Activated T-cell treated with anti-CD3 and anti-CD28 coated beads, Interleukin-2, amount 50 U/mL, for 1 hour (primary cell): ENCODE results near the gene IST1.
A peak's percentile ranks its signal among the peaks of the same experiment; 100 is the strongest.

Experiments used
- DNase-seq: peaks from one replicate; pipeline ENCODE4 v3.0.0-alpha.2; 2020

IST1 gene

GRCh38 chr16:71920658-71921057 is 25.3 kb downstream of the IST1 start:
- no peak for DNase-seq

- no peak for DNase-seq
These were observed 28.8 kb downstream of the IST1 start for GRCh38 chr16:71923941-71924690.

GRCh38 chr16:71924710-71925109 is 29.4 kb downstream of the IST1 start:
- DNase-seq, result no peak

- DNase-seq, result no peak
These were observed 32.1 kb downstream of the IST1 start for GRCh38 chr16:71927383-71927782.

GRCh38 chr16:71927787-71928186 is 32.5 kb downstream of the IST1 start:
- no peak for DNase-seq

GRCh38 chr16:71929048-71929447 is 33.7 kb downstream of the IST1 start:
- DNase-seq, result no peak

GRCh38 chr16:71930013-71930563 is 34.8 kb downstream of the IST1 start:
- DNase-seq, result no peak

GRCh38 chr16:71931001-71931400 is 35.7 kb downstream of the IST1 start:
- DNase-seq, result no peak

- no peak for DNase-seq
These were observed 36.3 kb downstream of the IST1 start for GRCh38 chr16:71931599-71931998.

GRCh38 chr16:71933017-71933416 is 37.7 kb downstream of the IST1 start:
- no peak for DNase-seq

- DNase-seq, result no peak
These were observed 38.8 kb downstream of the IST1 start for GRCh38 chr16:71933913-71934695.

- DNase-seq, result no peak
These were observed 42.7 kb downstream of the IST1 start for GRCh38 chr16:71937868-71938510.

GRCh38 chr16:71943887-71944286 is 48.6 kb downstream of the IST1 start:
- DNase-seq, result no peak

- no peak for DNase-seq
These were observed 50.3 kb downstream of the IST1 start for GRCh38 chr16:71945616-71946015.

GRCh38 chr16:71952825-71953224 is 57.5 kb downstream of the IST1 start:
- DNase-seq, result no peak

- no peak for DNase-seq
These were observed 58.8 kb downstream of the IST1 start for GRCh38 chr16:71954180-71954579.

- DNase-seq, result no peak
These were observed 59.4 kb downstream of the IST1 start for GRCh38 chr16:71954699-71955195.

- DNase-seq, result no peak
These were observed 61.2 kb downstream of the IST1 start for GRCh38 chr16:71956486-71956885.

GRCh38 chr16:71961066-71962039 is 66.0 kb downstream of the IST1 start:
- peak; percentile 79 for DNase-seq

- no peak for DNase-seq
These were observed 68.0 kb downstream of the IST1 start for GRCh38 chr16:71963125-71963875.

- DNase-seq, result no peak
These were observed 69.9 kb downstream of the IST1 start for GRCh38 chr16:71965223-71965622.
